DOHH2 (cell line): ENCODE data around the gene SLC35G1.

ENCODE experiments used
- H3F3A ChIP-seq: fragments of 200-600 bp; sonication (generic), shearing (Covaris generic); 2 replicates; pipeline ENCODE4 v1.6.0; 2016; ENCODE audit warnings: antibody characterized with exemption, mild to moderate bottlenecking; ENCODE audit not compliant: control insufficient read depth, insufficient read depth
- H3K27ac ChIP-seq: fragments of 200-600 bp; sonication (generic); 2 replicates; pipeline ENCODE4 v1.5.1; 2014; ENCODE audit warnings: low read depth, mild to moderate bottlenecking, low read length, moderate library complexity
- H3K27me3 ChIP-seq: fragments of 200-600 bp; sonication (generic); 2 replicates; pipeline ENCODE4 v1.6.1; 2014; ENCODE audit warnings: mild to moderate bottlenecking, low read length, mixed read lengths; ENCODE audit not compliant: control insufficient read depth
- H3K36me3 ChIP-seq: fragments of 200-600 bp; sonication (generic); 2 replicates; pipeline ENCODE4 v1.6.1; 2014; ENCODE audit warnings: mild to moderate bottlenecking, low read length, moderate library complexity, mixed read lengths; ENCODE audit not compliant: control insufficient read depth
- H3K4me1 ChIP-seq: fragments of 200-600 bp; sonication (generic); 2 replicates; pipeline ENCODE4 v1.6.1; 2014; ENCODE audit warnings: mild to moderate bottlenecking, low read length, mixed read lengths; ENCODE audit not compliant: control insufficient read depth
- H3K4me2 ChIP-seq: fragments of 200-600 bp; sonication (generic); 2 replicates; pipeline ENCODE4 v1.6.0; 2014; ENCODE audit warnings: mild to moderate bottlenecking, low read length, moderate library complexity
- H3K4me3 ChIP-seq: fragments of 200-600 bp; sonication (generic); 2 replicates; pipeline ENCODE4 v1.5.1; 2014; ENCODE audit warnings: mild to moderate bottlenecking, low read length, mixed read lengths
- H3K79me2 ChIP-seq: fragments of 200-600 bp; sonication (generic); 2 replicates; pipeline ENCODE4 v1.6.1; 2014; ENCODE audit warnings: mild to moderate bottlenecking, low read length, mixed read lengths; ENCODE audit not compliant: control insufficient read depth
- H3K9me2 ChIP-seq: fragments of 200-600 bp; sonication (generic); replicated peaks from 2 replicates; pipeline ENCODE4 v1.6.1; 2014; ENCODE audit warnings: mild to moderate bottlenecking, low read length, mixed read lengths; ENCODE audit not compliant: control insufficient read depth
- H3K9me3 ChIP-seq: fragments of 200-600 bp; sonication (generic); 2 replicates; pipeline ENCODE4 v1.6.1; 2014; ENCODE audit warnings: antibody characterized with exemption, low read length, mixed read lengths; ENCODE audit not compliant: control insufficient read depth, insufficient read depth
- H4K20me1 ChIP-seq: fragments of 200-600 bp; sonication (generic); 2 replicates; pipeline ENCODE4 v1.6.0; 2014; ENCODE audit warnings: low read depth, mild to moderate bottlenecking, antibody characterized with exemption, low read length, moderate library complexity; ENCODE audit not compliant: control insufficient read depth, insufficient read depth
- CTCF ChIP-seq: fragments of 200-600 bp; sonication (generic); IDR thresholded peaks from one replicate; pipeline ENCODE4 v1.5.1; 2014; ENCODE audit warnings: antibody characterized with exemption, mild to moderate bottlenecking, low read depth, low read length; ENCODE audit not compliant: poor library complexity, severe bottlenecking
- EZH2phosphoT487 ChIP-seq: fragments of 200-600 bp; sonication (generic); IDR thresholded peaks from 2 replicates; pipeline ENCODE4 v1.6.1; 2017; ENCODE audit warnings: borderline replicate concordance, mild to moderate bottlenecking, antibody characterized with exemption, low read length, moderate library complexity, mixed read lengths

SLC35G1 gene

DNA sequence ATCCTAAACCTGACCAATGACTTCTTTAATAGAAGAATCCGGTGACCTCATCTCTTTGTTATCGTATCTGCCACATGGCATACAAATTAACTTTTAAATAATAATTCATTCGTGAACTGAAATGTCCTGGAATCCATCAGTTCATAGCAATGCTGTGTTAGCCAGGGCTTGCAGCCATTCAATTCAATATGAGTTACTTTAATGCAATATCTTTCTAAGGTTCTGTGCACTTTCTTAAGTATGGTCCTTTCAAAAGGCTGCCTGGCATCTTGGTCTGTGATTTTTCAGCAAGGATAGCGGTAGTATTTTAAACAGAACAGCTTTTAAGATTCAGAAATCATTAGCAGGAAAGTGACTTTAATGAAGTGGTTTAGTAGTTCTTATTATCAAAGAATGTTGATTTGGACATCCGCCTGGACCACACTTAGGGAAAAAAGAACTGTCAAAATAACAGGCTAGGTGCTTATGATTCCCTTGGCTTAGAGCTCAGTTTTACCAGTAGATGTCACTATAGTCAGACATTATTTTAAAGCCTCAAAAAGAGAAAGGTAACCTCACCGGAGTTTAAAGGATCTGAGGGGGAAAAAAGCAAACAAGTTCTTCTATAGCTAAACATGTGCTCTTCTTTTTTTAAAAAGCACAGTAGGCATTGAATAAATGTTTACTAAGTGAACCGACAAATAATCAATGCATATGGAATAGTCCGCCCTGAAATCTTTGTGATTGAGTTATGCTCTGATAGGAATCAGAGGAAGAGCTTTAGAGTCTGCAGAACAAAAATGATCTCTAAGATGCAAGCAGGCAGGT, 22.7 kb downstream of the SLC35G1 start:
- Histone ChIP-seq H3K4me2 (no peak overlapping the region), H3K4me1 (no peaks in the 10 kb centered on the region), H3K27me3 (no peaks in the 10 kb centered on the region), H3F3A (no peaks in the 10 kb centered on the region), H3K4me3 (no peak overlapping the region), H3K27ac (no peak overlapping the region), H3K9me2 (no peaks in the 10 kb centered on the region), H4K20me1 (no peaks in the 10 kb centered on the region), H3K79me2 (no peaks in the 10 kb centered on the region), H3K36me3 (no peaks in the 10 kb centered on the region), H3K9me3 (no peaks in the 10 kb centered on the region)
- TF ChIP-seq CTCF (peak; percentile 48), EZH2phosphoT487 (no peak)

DNA sequence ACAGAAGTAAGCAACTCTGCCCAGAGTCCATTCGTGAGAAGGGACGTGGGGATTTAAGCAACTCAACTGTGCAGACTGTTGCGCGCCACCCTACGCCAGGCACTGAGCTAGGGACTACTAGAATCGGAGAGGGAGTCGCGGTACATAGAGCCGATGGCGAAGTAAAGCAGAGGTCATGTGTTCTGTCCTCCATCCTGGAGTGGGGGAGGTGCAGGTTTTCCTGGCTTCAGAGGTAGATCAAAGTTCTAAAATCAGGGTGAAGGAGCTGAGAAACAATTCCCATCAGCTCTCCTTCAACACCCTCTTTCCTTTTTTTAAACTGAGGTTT, 23.2 kb downstream of the SLC35G1 start:
- H3F3A ChIP-seq, result no peaks in the 10 kb centered on the region
- no peaks in the 10 kb centered on the region for H3K36me3 ChIP-seq
- TF ChIP-seq EZH2phosphoT487, result no peak
- TF ChIP-seq CTCF, result no peak
- H4K20me1 ChIP-seq, result no peaks in the 10 kb centered on the region
- no peaks in the 10 kb centered on the region for H3K9me2 ChIP-seq
- no peak overlapping the region for H3K27ac ChIP-seq
- no peaks in the 10 kb centered on the region for H3K9me3 ChIP-seq
- H3K4me1 ChIP-seq, result no peaks in the 10 kb centered on the region
- no peaks in the 10 kb centered on the region for H3K27me3 ChIP-seq
- H3K4me2 ChIP-seq, result no peak overlapping the region
- H3K4me3 ChIP-seq, result no peak overlapping the region
- H3K79me2 ChIP-seq, result no peaks in the 10 kb centered on the region

DNA sequence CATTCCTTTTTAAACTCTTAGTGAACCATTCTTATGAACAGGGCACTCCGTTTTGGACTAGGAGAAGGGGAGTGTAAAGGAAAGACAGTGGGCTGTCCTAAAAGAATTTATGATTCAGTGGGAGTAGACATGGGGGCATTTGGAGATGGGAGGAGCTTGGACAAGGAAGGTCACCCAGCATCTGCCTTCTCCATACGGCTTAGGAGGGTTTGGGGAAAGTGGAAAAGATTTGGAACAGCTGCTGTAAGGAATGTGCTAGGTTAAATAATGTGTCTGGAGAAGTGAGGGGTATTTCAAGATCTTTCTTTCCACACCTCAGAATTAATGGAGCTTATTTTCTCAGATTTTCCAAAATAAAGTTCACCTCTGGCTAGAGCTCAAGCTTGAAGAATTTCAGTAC, 24.0 kb downstream of the SLC35G1 start:
- Histone ChIP-seq H3K4me3 (no peak overlapping the region), H3K4me2 (no peak overlapping the region), H3K9me2 (no peaks in the 10 kb centered on the region), H3K27ac (no peak overlapping the region), H3K79me2 (no peaks in the 10 kb centered on the region), H3K4me1 (no peaks in the 10 kb centered on the region), H4K20me1 (no peaks in the 10 kb centered on the region), H3F3A (no peaks in the 10 kb centered on the region), H3K27me3 (no peaks in the 10 kb centered on the region), H3K36me3 (no peaks in the 10 kb centered on the region), H3K9me3 (no peaks in the 10 kb centered on the region)
- TF ChIP-seq EZH2phosphoT487, result no peak

- Histone ChIP-seq H3K36me3 (no peaks in the 10 kb centered on the region), H3K4me2 (no peak overlapping the region), H3K9me2 (no peaks in the 10 kb centered on the region), H3K4me3 (no peak overlapping the region), H4K20me1 (no peaks in the 10 kb centered on the region), H3F3A (no peaks in the 10 kb centered on the region), H3K27ac (no peak overlapping the region), H3K4me1 (no peaks in the 10 kb centered on the region), H3K27me3 (no peaks in the 10 kb centered on the region), H3K9me3 (no peaks in the 10 kb centered on the region), H3K79me2 (no peaks in the 10 kb centered on the region)
- TF ChIP-seq CTCF (peak; percentile 80), EZH2phosphoT487 (no peak)
These were observed 27.6 kb downstream of the SLC35G1 start for GRCh38 chr10:93921338-93921737.
